Peyer's patch (tissue), 4 donors: Measurements from ENCODE around the gene NPAS4.
"Not testable (repeated sequence)": the region's sequence is repeated elsewhere in the genome, so short reads cannot be mapped to it uniquely, and the experiment has no call there.

Experiments used
- POLR2A ChIP-seq, 2 donors: fragments of 450-650 bp; IDR thresholded peaks; one replicate each; pipeline ENCODE4 v1.5.1; 2017; ENCODE audit warnings: antibody characterized with exemption in 2 of 2, mild to moderate bottlenecking in 2 of 2, moderate library complexity in 2 of 2
- TF ChIP-seq, protein P1 (sequence below), 6 experiments: fragments of 450-650 bp in 4 of 6; fragments of 200-600 bp in 2 of 6; sonication (generic) in 1 of 6; IDR thresholded peaks; one replicate each; pipeline ENCODE4 v1.5.1; 2017 to 2019; ENCODE audit warnings: antibody characterized with exemption in 6 of 6, mild to moderate bottlenecking in 3 of 6, moderate library complexity in 1 of 6

DNA sequence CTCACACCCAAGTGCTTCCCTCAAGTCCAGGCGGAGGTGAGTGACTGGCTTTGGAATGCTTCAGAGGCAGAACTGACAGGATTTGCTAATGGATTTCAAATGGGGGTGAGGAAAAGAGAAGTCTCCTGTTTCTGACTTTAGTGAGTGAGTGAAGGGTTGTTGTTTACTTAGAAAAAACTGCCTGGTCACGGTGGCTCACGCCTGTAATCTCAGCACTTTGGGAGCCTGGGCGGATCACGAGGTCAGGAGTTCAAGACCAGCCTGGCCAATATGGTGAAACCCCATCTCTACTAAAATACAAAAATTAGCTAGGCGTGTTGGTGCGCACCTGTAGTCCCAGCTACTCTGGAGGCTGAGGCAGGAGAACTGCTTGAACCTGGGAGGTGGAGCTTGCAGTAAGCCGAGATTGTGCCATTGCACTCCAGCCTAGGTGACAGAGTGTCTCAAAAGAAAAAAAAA, 11.1 kb downstream of the NPAS4 start:
- TF ChIP-seq, protein P1, sequence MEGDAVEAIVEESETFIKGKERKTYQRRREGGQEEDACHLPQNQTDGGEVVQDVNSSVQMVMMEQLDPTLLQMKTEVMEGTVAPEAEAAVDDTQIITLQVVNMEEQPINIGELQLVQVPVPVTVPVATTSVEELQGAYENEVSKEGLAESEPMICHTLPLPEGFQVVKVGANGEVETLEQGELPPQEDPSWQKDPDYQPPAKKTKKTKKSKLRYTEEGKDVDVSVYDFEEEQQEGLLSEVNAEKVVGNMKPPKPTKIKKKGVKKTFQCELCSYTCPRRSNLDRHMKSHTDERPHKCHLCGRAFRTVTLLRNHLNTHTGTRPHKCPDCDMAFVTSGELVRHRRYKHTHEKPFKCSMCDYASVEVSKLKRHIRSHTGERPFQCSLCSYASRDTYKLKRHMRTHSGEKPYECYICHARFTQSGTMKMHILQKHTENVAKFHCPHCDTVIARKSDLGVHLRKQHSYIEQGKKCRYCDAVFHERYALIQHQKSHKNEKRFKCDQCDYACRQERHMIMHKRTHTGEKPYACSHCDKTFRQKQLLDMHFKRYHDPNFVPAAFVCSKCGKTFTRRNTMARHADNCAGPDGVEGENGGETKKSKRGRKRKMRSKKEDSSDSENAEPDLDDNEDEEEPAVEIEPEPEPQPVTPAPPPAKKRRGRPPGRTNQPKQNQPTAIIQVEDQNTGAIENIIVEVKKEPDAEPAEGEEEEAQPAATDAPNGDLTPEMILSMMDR (IDR thresholded peaks at IDR 0.05), result not testable (repeated sequence)
- not testable (repeated sequence) for TF ChIP-seq POLR2A (IDR thresholded peaks at IDR 0.05)
